Keratinocyte (primary cell): ENCODE measurements around the gene DRC1. TPM values are rescaled to one million over a fixed set of nuclear protein-coding genes. Genes with fewer than 3 reads are reported as not detected.

Experiments used
- DNase-seq: peaks from one replicate; pipeline ENCODE4 v3.0.0-alpha.2; 2011; ENCODE audit warnings: low read depth, missing footprints, low spot score
- FAIRE-seq: peaks from 2 replicates; lab custom pipeline; 2011; peaks lifted over from hg19 to GRCh38; lab: Jason Lieb, UNC
- H2AFZ ChIP-seq: 2 replicates; pipeline ENCODE4 v1.6.0; 2012; ENCODE audit warnings: low read length, control low read depth, inconsistent platforms; ENCODE audit not compliant: control insufficient read depth
- H3K27ac ChIP-seq: 2 replicates; pipeline ENCODE4 v1.5.1; 2011; ENCODE audit warnings: low read length; ENCODE audit not compliant: control insufficient read depth, insufficient read depth
- H3K27me3 ChIP-seq: 3 replicates; pipeline ENCODE4 v1.6.0; 2011; ENCODE audit warnings: low read length; ENCODE audit not compliant: control insufficient read depth, insufficient read depth; ENCODE audit errors: extremely low read depth
- H3K36me3 ChIP-seq, 2 experiments: 2 replicates in 1 of 2; 3 replicates in 1 of 2; pipeline ENCODE4 v1.5.1; 2011; ENCODE audit warnings: low read length in 2 of 2, mild to moderate bottlenecking in 1 of 2; ENCODE audit not compliant: control insufficient read depth in 2 of 2, insufficient read depth in 2 of 2; ENCODE audit errors: extremely low read depth in 1 of 2
- H3K4me1 ChIP-seq: 3 replicates; pipeline ENCODE4 v1.5.1; 2011; ENCODE audit warnings: low read length; ENCODE audit not compliant: control insufficient read depth, insufficient read depth; ENCODE audit errors: extremely low read depth
- H3K4me2 ChIP-seq: 3 replicates; pipeline ENCODE4 v1.6.0; 2011; ENCODE audit warnings: low read depth, low read length; ENCODE audit not compliant: control insufficient read depth, insufficient read depth; ENCODE audit errors: extremely low read depth
- H3K4me3 ChIP-seq, 3 experiments: fragments of 200-600 bp in 1 of 3; sonication (generic) in 1 of 3; 2 replicates in 2 of 3; 3 replicates in 1 of 3; pipeline ENCODE4 v1.5.1; 2011 to 2016; ENCODE audit warnings: low read length in 3 of 3, mild to moderate bottlenecking in 3 of 3, control low read depth in 2 of 3, inconsistent platforms in 1 of 3, low read depth in 1 of 3, mixed read lengths in 1 of 3, mixed run types in 1 of 3, moderate library complexity in 1 of 3; ENCODE audit not compliant: control insufficient read depth in 2 of 3, insufficient read depth in 2 of 3; ENCODE audit errors: extremely low read depth in 1 of 3
- H3K79me2 ChIP-seq: 2 replicates; pipeline ENCODE4 v1.6.0; 2012; ENCODE audit warnings: low read length; ENCODE audit not compliant: control insufficient read depth, insufficient read depth
- H3K9ac ChIP-seq: 3 replicates; pipeline ENCODE4 v1.6.0; 2011; ENCODE audit warnings: low read length; ENCODE audit not compliant: control insufficient read depth, insufficient read depth; ENCODE audit errors: extremely low read depth
- H3K9me1 ChIP-seq: 3 replicates; pipeline ENCODE4 v1.6.0; 2011; ENCODE audit warnings: low read length; ENCODE audit not compliant: control insufficient read depth, insufficient read depth; ENCODE audit errors: extremely low read depth
- H3K9me3 ChIP-seq: 2 replicates; pipeline ENCODE4 v1.5.1; 2012; ENCODE audit warnings: low read depth, low read length; ENCODE audit not compliant: control insufficient read depth
- H4K20me1 ChIP-seq: 3 replicates; pipeline ENCODE4 v1.6.0; 2011; ENCODE audit warnings: low read length; ENCODE audit not compliant: control insufficient read depth, insufficient read depth; ENCODE audit errors: extremely low read depth
- CTCF ChIP-seq, 3 experiments: IDR thresholded peaks in 1 of 3; conservative IDR thresholded peaks in 1 of 3; optimal IDR thresholded peaks in 1 of 3; 2 replicates in 2 of 3; 3 replicates in 1 of 3; pipeline versions ENCODE3 to v1.5.1; 2011; ENCODE audit warnings: low read length in 3 of 3, mild to moderate bottlenecking in 3 of 3, moderate library complexity in 2 of 3, control low read depth in 1 of 3, inconsistent platforms in 1 of 3; ENCODE audit not compliant: insufficient read depth in 2 of 3; ENCODE audit errors: extremely low read depth in 1 of 3
- EZH2 ChIP-seq: IDR thresholded peaks from one replicate; pipeline ENCODE4 v1.6.1; 2012; ENCODE audit warnings: inconsistent platforms, mild to moderate bottlenecking, low read length, moderate library complexity
- dilution Hi-C: fragments of 300-500 bp; cut with MboI; formaldehyde crosslinking; loops from one replicate; pipeline ENCODE4 v1.7.0; 2020; ENCODE audit warnings: low sequenced_read_pairs; ENCODE audit not compliant: extremely low pct_ligation_motif_present
- polyA plus RNA-seq, 5 experiments: library from polyadenylated mRNA; depleted of rRNA in 3 of 5; stranded (reverse) in 3 of 5; stranded (forward) in 1 of 5; unstranded in 1 of 5; fragments of >200 nt; gene quantifications; 1 replicate in 1 of 5; 2 replicates in 3 of 5; 3 replicates in 1 of 5; pipeline versions ENCODE4 v1.2.1 to v1.2.3, GENCODE V29; 2011 to 2012; ENCODE audit warnings: missing spikeins in 2 of 5, low read depth in 1 of 5, low replicate concordance in 1 of 5

DRC1 gene
- polyA plus RNA-seq, 1 donor (not counting 4 experiments of a cell fraction or from before 2014, with no cell fraction given), result not detected

GRCh38 chr2:26485099-26485498 lies 83.4 kb downstream of the DRC1 start:
- no peaks in the 10 kb centered on the region for H3K9me3 ChIP-seq
- no peaks in the 10 kb centered on the region for H3K36me3 ChIP-seq
- H3K9ac ChIP-seq, result no peak overlapping the region
- H3K79me2 ChIP-seq, result no peaks in the 10 kb centered on the region
- TF ChIP-seq CTCF (optimal IDR thresholded peaks at IDR 0.05 in 1 of 3, IDR thresholded peaks at IDR 0.05 in 1 of 3, conservative IDR thresholded peaks at IDR 0.05 in 1 of 3; ENCODE audit: extremely low read depth in 1 of 3, insufficient read depth in 2 of 3, low read length in 3 of 3) (no peak), EZH2 (no peak)
- H3K4me3 ChIP-seq, result no peak overlapping the region
- no peaks in the 10 kb centered on the region for H3K9me1 ChIP-seq
- H3K27ac ChIP-seq, result no peak overlapping the region
- peaks cover 14% of the 10 kb centered on the region for H3K27me3 ChIP-seq
- no peaks in the 10 kb centered on the region for H3K4me1 ChIP-seq
- no peak overlapping the region for H3K4me2 ChIP-seq
- no peaks in the 10 kb centered on the region for H4K20me1 ChIP-seq
- FAIRE-seq (no peak), DNase-seq (no peak)
- dilution Hi-C loops, result no loop called here
- no peak overlapping the region for H2AFZ ChIP-seq

- no peaks in the 10 kb centered on the region for H3K4me1 ChIP-seq
- no peaks in the 10 kb centered on the region for H3K9me1 ChIP-seq
- H3K9me3 ChIP-seq, result no peaks in the 10 kb centered on the region
- DNase-seq (no peak), FAIRE-seq (no peak)
- H3K9ac ChIP-seq, result no peak overlapping the region
- H2AFZ ChIP-seq, result no peak overlapping the region
- H4K20me1 ChIP-seq, result no peaks in the 10 kb centered on the region
- no peak overlapping the region for H3K4me2 ChIP-seq
- no peak overlapping the region for H3K27ac ChIP-seq
- H3K36me3 ChIP-seq, result no peaks in the 10 kb centered on the region
- H3K27me3 ChIP-seq, result peaks cover 14% of the 10 kb centered on the region
- H3K4me3 ChIP-seq, result no peak overlapping the region
- TF ChIP-seq CTCF (optimal IDR thresholded peaks at IDR 0.05 in 1 of 3, IDR thresholded peaks at IDR 0.05 in 1 of 3, conservative IDR thresholded peaks at IDR 0.05 in 1 of 3; ENCODE audit: extremely low read depth in 1 of 3, insufficient read depth in 2 of 3, low read length in 3 of 3) (no peak), EZH2 (no peak)
- H3K79me2 ChIP-seq, result no peaks in the 10 kb centered on the region
- dilution Hi-C loops, result no loop called here
Observed at GRCh38 chr2:26485725-26486418, 84.2 kb downstream of the DRC1 start.
